Gastroesophageal sphincter (tissue), 4 donors: Measurements from ENCODE around the gene OMA1. TPM values are rescaled to one million over a fixed set of nuclear protein-coding genes. Genes with fewer than 3 reads are reported as not detected.

ENCODE experiments used
- ATAC-seq: fragments of 150-250 bp; one replicate; pipeline ENCODE4 v1.9.1; 2016; ENCODE audit warnings: mild to moderate bottlenecking, moderate library complexity
- H3K27ac ChIP-seq, 4 donors: fragments of 200-600 bp; sonication (generic) in 3 of 4; 1 replicate in 3 of 4; 2 replicates in 1 of 4; pipeline ENCODE4 v1.5.1; 2016 to 2019
- H3K27me3 ChIP-seq: fragments of 200-600 bp; sonication (generic); one replicate; pipeline ENCODE4 v1.5.1; 2019
- H3K36me3 ChIP-seq, 2 donors: fragments of 200-600 bp; sonication (generic); one replicate each; pipeline ENCODE4 v1.5.1; 2019; ENCODE audit warnings: control low read depth in 1 of 2
- H3K4me1 ChIP-seq, 3 donors: fragments of 200-600 bp; sonication (generic); 1 replicate in 2 of 3; 2 replicates in 1 of 3; pipeline ENCODE4 v1.5.1; 2016 to 2019; ENCODE audit warnings: control low read depth in 2 of 3
- H3K4me3 ChIP-seq, 2 donors: fragments of 200-600 bp; sonication (generic); one replicate each; pipeline ENCODE4 v1.5.1; 2019; ENCODE audit warnings: mild to moderate bottlenecking in 1 of 2, moderate library complexity in 1 of 2
- H3K9me3 ChIP-seq, 3 donors: fragments of 200-600 bp; sonication (generic); one replicate each; pipeline ENCODE4 v1.5.1; 2017 to 2019; ENCODE audit warnings: control low read depth in 2 of 3
- EP300 ChIP-seq: sonication (generic); formaldehyde crosslinking; IDR thresholded peaks from one replicate; pipeline ENCODE4 v1.6.1; 2017; ENCODE audit warnings: antibody characterized with exemption, mild to moderate bottlenecking
- POLR2A ChIP-seq, 2 donors: fragments of 450-650 bp; IDR thresholded peaks; one replicate each; pipeline ENCODE4 v1.6.1; 2017; ENCODE audit warnings: antibody characterized with exemption in 2 of 2, mild to moderate bottlenecking in 2 of 2, moderate library complexity in 1 of 2
- POLR2AphosphoS5 ChIP-seq: sonication (generic); formaldehyde crosslinking; IDR thresholded peaks from one replicate; pipeline ENCODE4 v1.6.1; 2017; ENCODE audit warnings: antibody characterized with exemption
- WGBS, 2 donors: methylation state at CpG; one replicate each; pipeline ENCODE4 v1.1.5; 2018; ENCODE audit warnings: low coverage in 1 of 2; 5-methylcytosine and 5-hydroxymethylcytosine counted together
- total RNA-seq, 4 donors: library from RNA; depleted of rRNA; stranded (reverse); fragments of >200 nt; gene quantifications; one replicate each; pipeline ENCODE4 v1.1.0, GENCODE V29; 2016
- TF ChIP-seq, protein P1 (sequence below), 4 experiments: fragments of 200-600 bp in 2 of 4; fragments of 450-650 bp in 2 of 4; sonication (generic) in 1 of 4; IDR thresholded peaks; one replicate each; pipeline ENCODE4 v1.5.1; 2017 to 2019; ENCODE audit warnings: antibody characterized with exemption in 4 of 4, mild to moderate bottlenecking in 2 of 4, moderate library complexity in 2 of 4

Gene OMA1
- total RNA-seq, 4 donors from 2014 or later: 29.1 to 54.2 (median 36.6) TPM

DNA sequence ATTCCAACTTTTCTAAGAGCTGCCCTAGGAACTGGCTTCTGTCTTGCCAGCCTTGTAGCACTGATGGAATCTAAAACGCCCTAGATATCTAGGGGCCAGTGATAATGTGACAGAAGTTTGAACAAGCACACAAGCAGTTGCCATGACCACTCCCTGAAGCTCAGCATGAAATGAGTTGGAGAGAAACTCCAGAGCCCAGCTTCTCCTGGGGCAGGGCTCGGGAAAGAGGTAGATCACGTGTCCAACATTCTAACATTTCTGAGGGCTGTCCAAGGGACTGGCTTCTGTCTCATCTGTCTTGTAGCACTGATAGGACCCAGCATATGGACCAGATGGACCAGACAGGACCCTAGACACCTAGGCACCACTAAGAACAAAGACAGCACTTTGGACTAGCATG is 37.9 kb downstream of the OMA1 start:
- 55 to 60% methylated on average over 1 of the region's 3 CpGs for WGBS, 2 donors
- TF ChIP-seq, protein P1, sequence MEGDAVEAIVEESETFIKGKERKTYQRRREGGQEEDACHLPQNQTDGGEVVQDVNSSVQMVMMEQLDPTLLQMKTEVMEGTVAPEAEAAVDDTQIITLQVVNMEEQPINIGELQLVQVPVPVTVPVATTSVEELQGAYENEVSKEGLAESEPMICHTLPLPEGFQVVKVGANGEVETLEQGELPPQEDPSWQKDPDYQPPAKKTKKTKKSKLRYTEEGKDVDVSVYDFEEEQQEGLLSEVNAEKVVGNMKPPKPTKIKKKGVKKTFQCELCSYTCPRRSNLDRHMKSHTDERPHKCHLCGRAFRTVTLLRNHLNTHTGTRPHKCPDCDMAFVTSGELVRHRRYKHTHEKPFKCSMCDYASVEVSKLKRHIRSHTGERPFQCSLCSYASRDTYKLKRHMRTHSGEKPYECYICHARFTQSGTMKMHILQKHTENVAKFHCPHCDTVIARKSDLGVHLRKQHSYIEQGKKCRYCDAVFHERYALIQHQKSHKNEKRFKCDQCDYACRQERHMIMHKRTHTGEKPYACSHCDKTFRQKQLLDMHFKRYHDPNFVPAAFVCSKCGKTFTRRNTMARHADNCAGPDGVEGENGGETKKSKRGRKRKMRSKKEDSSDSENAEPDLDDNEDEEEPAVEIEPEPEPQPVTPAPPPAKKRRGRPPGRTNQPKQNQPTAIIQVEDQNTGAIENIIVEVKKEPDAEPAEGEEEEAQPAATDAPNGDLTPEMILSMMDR (IDR thresholded peaks at IDR 0.05): no peak
- no peak for TF ChIP-seq POLR2A (IDR thresholded peaks at IDR 0.05)
- TF ChIP-seq EP300: no peak
- no peak for TF ChIP-seq POLR2AphosphoS5
- no peak for ATAC-seq
- H3K4me3 ChIP-seq: no peak overlapping the region
- H3K27ac ChIP-seq: no peak overlapping the region
- peaks cover 0 to 62% of the 10 kb centered on the region in 2 donors for H3K36me3 ChIP-seq
- H3K27me3 ChIP-seq: no peaks in the 10 kb centered on the region
- no peaks in the 10 kb centered on the region for H3K4me1 ChIP-seq
- peaks cover 0 to 13% (median 0%) of the 10 kb centered on the region in 3 donors for H3K9me3 ChIP-seq

DNA sequence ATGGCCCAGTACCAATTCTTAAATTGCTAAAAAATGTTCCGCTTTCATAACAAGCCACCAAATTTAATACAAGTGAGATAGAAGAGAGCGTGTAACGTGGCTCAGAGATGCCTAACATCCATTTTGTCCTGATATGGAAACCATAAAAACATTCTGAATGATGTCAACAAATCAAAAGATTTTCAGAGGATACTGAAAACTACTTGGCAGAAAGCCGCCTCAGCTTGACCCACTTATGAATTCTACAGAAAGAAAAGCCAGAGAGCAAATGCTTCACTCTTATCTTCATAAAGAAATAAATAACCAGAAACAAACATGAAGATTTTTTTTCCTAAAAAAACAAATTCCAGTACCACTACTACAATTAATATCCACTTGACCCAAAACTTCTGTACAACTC is 41.2 kb downstream of the OMA1 start:
- H3K4me3 ChIP-seq: no peak overlapping the region
- ATAC-seq: no peak
- 91 to 100% methylated on average over 4 of the region's 4 CpGs for WGBS, 2 donors
- no peak for TF ChIP-seq EP300
- TF ChIP-seq, protein P1 (IDR thresholded peaks at IDR 0.05): no peak
- TF ChIP-seq POLR2AphosphoS5: no peak
- no peak for TF ChIP-seq POLR2A (IDR thresholded peaks at IDR 0.05)
- peaks cover 0 to under 1% (median 0%) of the 10 kb centered on the region in 3 donors for H3K4me1 ChIP-seq
- H3K27ac ChIP-seq: no peak overlapping the region
- H3K27me3 ChIP-seq: no peaks in the 10 kb centered on the region
- peaks cover 0 to 54% of the 10 kb centered on the region in 2 donors for H3K36me3 ChIP-seq
- H3K9me3 ChIP-seq: no peaks in the 10 kb centered on the region

DNA sequence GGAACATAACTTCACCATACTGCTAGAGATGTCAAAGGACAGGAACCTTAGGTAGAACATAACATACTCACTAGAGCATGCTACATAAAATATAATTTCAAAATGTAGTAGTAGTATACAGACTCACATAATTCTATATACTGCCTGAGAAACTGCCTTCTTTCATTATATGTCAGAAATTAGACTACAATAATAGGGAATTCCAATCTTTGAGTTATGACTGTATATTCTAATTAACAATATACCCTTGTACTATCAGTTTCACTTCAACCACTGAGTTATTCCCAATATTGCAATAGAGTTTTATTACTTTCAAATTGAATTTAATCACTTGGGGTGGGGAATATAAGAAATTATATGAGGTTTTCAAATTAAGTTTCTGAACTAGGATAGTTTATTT is 44.0 kb downstream of the OMA1 start:
- no peaks in the 10 kb centered on the region for H3K9me3 ChIP-seq
- no peak for ATAC-seq

DNA sequence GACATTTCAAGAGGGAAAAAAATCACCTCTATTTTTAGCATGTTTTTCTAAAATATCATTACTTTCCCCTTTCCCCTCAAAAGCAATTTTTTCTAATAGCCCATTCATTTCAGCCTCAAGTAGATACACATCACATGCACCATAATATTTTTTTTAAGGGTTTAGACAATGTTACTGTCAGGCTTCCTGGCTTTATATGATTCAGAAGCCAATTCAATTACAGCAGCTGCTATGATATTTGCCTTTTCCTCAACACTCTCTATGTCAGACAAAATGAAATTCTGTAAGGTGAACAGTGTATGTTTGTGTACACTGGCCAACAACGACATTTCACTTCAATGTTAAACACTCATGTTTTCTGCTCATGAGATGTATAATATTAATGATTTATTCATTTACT is 46.5 kb downstream of the OMA1 start:
- 36 to 42% methylated on average over 1 of the region's 1 CpG for WGBS, 2 donors
- Histone ChIP-seq H3K4me1 (peaks cover 0 to 10% (median 0%) of the 10 kb centered on the region in 3 donors), H3K27me3 (no peaks in the 10 kb centered on the region), H3K36me3 (peaks cover 0 to 47% of the 10 kb centered on the region in 2 donors), H3K4me3 (no peak overlapping the region), H3K9me3 (no peaks in the 10 kb centered on the region), H3K27ac (no peak overlapping the region)
- no peak for ATAC-seq
- TF ChIP-seq, protein P1 (IDR thresholded peaks at IDR 0.05): no peak
- no peak for TF ChIP-seq EP300
- no peak for TF ChIP-seq POLR2A (IDR thresholded peaks at IDR 0.05)
- no peak for TF ChIP-seq POLR2AphosphoS5

More for the DNA sequence above, 44.0 kb downstream of the OMA1 start:
- no peak overlapping the region for H3K27ac ChIP-seq
- peaks cover 0 to 42% of the 10 kb centered on the region in 2 donors for H3K36me3 ChIP-seq
- no peak overlapping the region for H3K4me3 ChIP-seq
- H3K4me1 ChIP-seq: peaks cover 0 to 10% (median 0%) of the 10 kb centered on the region in 3 donors
- H3K27me3 ChIP-seq: no peaks in the 10 kb centered on the region
- TF ChIP-seq POLR2AphosphoS5: no peak
- no peak for TF ChIP-seq EP300
- no peak for TF ChIP-seq POLR2A (IDR thresholded peaks at IDR 0.05)
- TF ChIP-seq, protein P1 (IDR thresholded peaks at IDR 0.05): no peak

DNA sequence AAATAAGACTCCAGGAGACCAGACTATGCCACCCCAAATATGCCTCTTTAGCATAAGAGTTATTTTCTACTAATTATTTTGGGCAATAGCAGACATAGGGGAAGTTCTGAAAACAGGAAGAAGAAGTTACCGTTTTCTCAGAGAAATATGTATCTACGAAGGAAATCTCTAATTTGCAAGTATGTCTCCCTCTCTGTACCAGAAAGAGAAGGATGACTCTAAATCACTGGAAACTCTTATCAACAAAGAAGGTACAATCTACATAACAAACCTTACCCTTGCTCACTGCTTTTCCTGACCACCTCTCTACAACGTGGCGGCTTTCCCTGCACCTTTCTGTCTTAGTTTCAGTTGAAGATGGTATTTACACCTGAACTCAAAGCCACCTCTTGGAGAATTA is 49.0 kb downstream of the OMA1 start:
- no peaks in the 10 kb centered on the region for H3K27me3 ChIP-seq
- TF ChIP-seq POLR2A (IDR thresholded peaks at IDR 0.05) (no peak), POLR2AphosphoS5 (no peak)
- TF ChIP-seq, protein P1 (IDR thresholded peaks at IDR 0.05): no peak
- peaks cover 0 to 23% of the 10 kb centered on the region in 2 donors for H3K36me3 ChIP-seq
- no peaks in the 10 kb centered on the region for H3K9me3 ChIP-seq
- no peak for ATAC-seq
- H3K27ac ChIP-seq: no peak overlapping the region
- no peak overlapping the region for H3K4me3 ChIP-seq
- 78 to 85% methylated on average over 4 of the region's 4 CpGs for WGBS, 2 donors
- peaks cover 0 to 10% (median 0%) of the 10 kb centered on the region in 3 donors for H3K4me1 ChIP-seq
